ENCODE measurements around the gene KCNAB3.
A peak's percentile ranks its signal among the peaks of the same experiment; 100 is the strongest.

Gene KCNAB3

DNA sequence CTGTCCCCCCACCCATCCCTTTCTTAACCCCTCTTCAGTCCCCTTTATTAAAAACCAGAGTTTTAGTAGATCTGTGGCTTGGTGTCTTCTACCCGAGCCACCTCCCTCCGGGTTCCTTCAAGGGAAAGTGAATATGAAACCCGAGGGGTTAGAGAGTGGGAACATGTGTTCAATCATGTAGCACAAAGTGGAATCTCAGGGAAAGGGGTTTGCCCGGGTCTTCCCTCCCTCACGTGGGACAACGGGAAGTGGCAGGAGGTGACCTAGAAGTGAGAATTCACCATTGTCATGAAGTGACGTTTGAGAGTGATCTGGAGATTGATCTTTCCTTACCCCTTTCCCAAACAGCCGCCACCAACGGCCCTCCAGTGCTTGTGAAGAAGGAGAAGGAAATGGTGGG lies 18.5 kb downstream of the KCNAB3 start:
- H3K4me1 ChIP-seq (ENCODE audit: control insufficient read depth, insufficient read depth, low read depth, low read length), result peaks cover 8% of the 10 kb centered on the region
- 95% methylated on average over 5 of the region's 9 CpGs for WGBS
- H2BK15ac ChIP-seq (ENCODE audit: low read depth, poor library complexity, severe bottlenecking), result no peak overlapping the region
- H4K8ac ChIP-seq (ENCODE audit: low read length), result no peak overlapping the region
- no peak for DNase-seq
- H4K91ac ChIP-seq (ENCODE audit: low read length), result no peak overlapping the region
- H3K4me3 ChIP-seq (ENCODE audit: insufficient read depth in 1 of 2, low read depth in 1 of 2, low read length in 2 of 2), result no peak overlapping the region
- H3K36me3 ChIP-seq (ENCODE audit: control insufficient read depth in 1 of 2, insufficient read depth in 2 of 2, low read depth in 1 of 2, low read length in 2 of 2), result peaks cover 61 to 65% of the 10 kb centered on the region in 2 experiments
- no peaks in the 10 kb centered on the region for H3K9me3 ChIP-seq (ENCODE audit: control insufficient read depth, low read length)
- no peak overlapping the region for H2BK120ac ChIP-seq (ENCODE audit: low read depth, low read length)
- H3K18ac ChIP-seq (ENCODE audit: low read depth in 1 of 2, low read length in 2 of 2), result no peak overlapping the region
- H3K27ac ChIP-seq (ENCODE audit: low read length, poor library complexity, severe bottlenecking), result no peak overlapping the region
- H2BK5ac ChIP-seq (ENCODE audit: low read depth, low read length, poor library complexity, severe bottlenecking), result no peak overlapping the region
- H2AFZ ChIP-seq (ENCODE audit: low read depth, low read length), result no peak overlapping the region
- no peak overlapping the region for H3K4me2 ChIP-seq (ENCODE audit: low read length, poor library complexity, severe bottlenecking)
- H3K9ac ChIP-seq (ENCODE audit: low read length), result no peak overlapping the region
- no peak overlapping the region for H3K14ac ChIP-seq (ENCODE audit: low read length in 2 of 2)
- H3K27me3 ChIP-seq (ENCODE audit: control insufficient read depth in 1 of 2, insufficient read depth in 1 of 2, low read length in 2 of 2), result no peaks in the 10 kb centered on the region
- no peak overlapping the region for H3K23ac ChIP-seq (ENCODE audit: low read length in 2 of 2)
- H2BK12ac ChIP-seq (ENCODE audit: low read length in 2 of 2), result no peak overlapping the region
- no peak overlapping the region for H2AK5ac ChIP-seq (ENCODE audit: low read length, severe bottlenecking)
- H3K4ac ChIP-seq (ENCODE audit: low read depth in 1 of 2, low read length in 2 of 2), result no peak overlapping the region
- H3K79me1 ChIP-seq (replicated peaks; ENCODE audit: low read length, poor library complexity, severe bottlenecking), result peaks cover 6% of the 10 kb centered on the region

DNA sequence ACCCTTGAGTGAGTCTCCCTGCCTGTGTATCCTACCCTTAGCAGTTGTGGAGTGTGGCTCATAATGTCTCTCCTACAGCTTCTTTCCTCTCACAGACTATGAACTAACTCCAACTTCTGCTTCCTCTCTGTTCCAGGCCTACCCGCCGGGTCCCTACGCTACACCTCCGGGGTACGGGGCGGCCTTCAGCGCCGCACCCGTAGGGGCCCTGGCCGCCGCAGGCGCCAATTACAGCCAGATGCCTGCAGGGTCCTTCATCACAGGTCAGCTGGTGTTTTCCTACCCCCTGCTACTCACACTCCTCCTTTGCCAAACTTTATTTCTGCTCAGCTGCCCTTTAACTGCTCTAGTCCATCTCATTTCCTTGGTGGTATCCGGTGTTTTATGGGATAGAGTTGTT lies 18.9 kb downstream of the KCNAB3 start:
- no peaks in the 10 kb centered on the region for H3K27me3 ChIP-seq (ENCODE audit: control insufficient read depth in 1 of 2, insufficient read depth in 1 of 2, low read length in 2 of 2)
- peaks cover 7% of the 10 kb centered on the region for H3K79me1 ChIP-seq (replicated peaks; ENCODE audit: low read length, poor library complexity, severe bottlenecking)
- no peak overlapping the region for H4K91ac ChIP-seq (ENCODE audit: low read length)
- no peak overlapping the region for H3K4ac ChIP-seq (ENCODE audit: low read depth in 1 of 2, low read length in 2 of 2)
- no peak overlapping the region for H3K18ac ChIP-seq (ENCODE audit: low read depth in 1 of 2, low read length in 2 of 2)
- H2AFZ ChIP-seq (ENCODE audit: low read depth, low read length), result no peak overlapping the region
- no peak overlapping the region for H3K4me3 ChIP-seq (ENCODE audit: insufficient read depth in 1 of 2, low read depth in 1 of 2, low read length in 2 of 2)
- no peak overlapping the region for H3K4me2 ChIP-seq (ENCODE audit: low read length, poor library complexity, severe bottlenecking)
- peaks cover 5% of the 10 kb centered on the region for H3K4me1 ChIP-seq (ENCODE audit: control insufficient read depth, insufficient read depth, low read depth, low read length)
- no peak overlapping the region for H2BK15ac ChIP-seq (ENCODE audit: low read depth, poor library complexity, severe bottlenecking)
- H3K27ac ChIP-seq (ENCODE audit: low read length, poor library complexity, severe bottlenecking), result no peak overlapping the region
- H3K9ac ChIP-seq (ENCODE audit: low read length), result no peak overlapping the region
- H2BK120ac ChIP-seq (ENCODE audit: low read depth, low read length), result no peak overlapping the region
- DNase-seq, result no peak
- H2AK5ac ChIP-seq (ENCODE audit: low read length, severe bottlenecking), result no peak overlapping the region
- H3K14ac ChIP-seq (ENCODE audit: low read length in 2 of 2), result no peak overlapping the region
- H4K8ac ChIP-seq (ENCODE audit: low read length), result no peak overlapping the region
- no peak overlapping the region for H2BK5ac ChIP-seq (ENCODE audit: low read depth, low read length, poor library complexity, severe bottlenecking)
- no peak overlapping the region for H2BK12ac ChIP-seq (ENCODE audit: low read length in 2 of 2)
- no peaks in the 10 kb centered on the region for H3K9me3 ChIP-seq (ENCODE audit: control insufficient read depth, low read length)
- H3K36me3 ChIP-seq (ENCODE audit: control insufficient read depth in 1 of 2, insufficient read depth in 2 of 2, low read depth in 1 of 2, low read length in 2 of 2), result peaks cover 65 to 69% of the 10 kb centered on the region in 2 experiments
- 99% methylated on average over 13 of the region's 13 CpGs for WGBS
- no peak overlapping the region for H3K23ac ChIP-seq (ENCODE audit: low read length in 2 of 2)

DNA sequence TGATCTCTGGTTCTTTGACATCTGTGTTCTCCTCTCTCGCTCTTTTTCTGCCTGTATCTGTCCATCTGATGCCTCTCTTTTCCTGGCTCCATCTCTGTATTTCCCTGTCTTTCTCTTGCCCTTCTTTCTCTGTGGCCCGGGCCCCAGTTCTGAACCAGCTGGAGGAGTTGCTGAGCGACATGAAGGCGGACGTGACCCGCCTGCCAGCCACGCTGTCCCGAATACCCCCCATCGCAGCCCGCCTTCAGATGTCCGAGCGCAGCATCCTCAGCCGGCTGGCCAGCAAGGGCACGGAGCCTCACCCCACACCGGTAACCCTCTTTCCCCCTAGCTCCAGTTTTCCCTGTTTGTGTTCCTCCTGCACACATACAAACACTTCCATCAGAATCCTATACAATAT lies 19.4 kb downstream of the KCNAB3 start:
- Histone ChIP-seq H3K23ac (ENCODE audit: low read length in 2 of 2) (no peak overlapping the region), H3K4ac (ENCODE audit: low read depth in 1 of 2, low read length in 2 of 2) (no peak overlapping the region), H3K4me3 (ENCODE audit: insufficient read depth in 1 of 2, low read depth in 1 of 2, low read length in 2 of 2) (no peak overlapping the region), H4K8ac (ENCODE audit: low read length) (no peak overlapping the region), H3K18ac (ENCODE audit: low read depth in 1 of 2, low read length in 2 of 2) (no peak overlapping the region), H2BK5ac (ENCODE audit: low read depth, low read length, poor library complexity, severe bottlenecking) (no peak overlapping the region), H2AFZ (ENCODE audit: low read depth, low read length) (no peak overlapping the region), H2BK15ac (ENCODE audit: low read depth, poor library complexity, severe bottlenecking) (no peak overlapping the region), H2BK120ac (ENCODE audit: low read depth, low read length) (no peak overlapping the region), H3K79me1 (replicated peaks; ENCODE audit: low read length, poor library complexity, severe bottlenecking) (peaks cover 7% of the 10 kb centered on the region), H3K14ac (ENCODE audit: low read length in 2 of 2) (no peak overlapping the region), H3K4me2 (ENCODE audit: low read length, poor library complexity, severe bottlenecking) (no peak overlapping the region), H2AK5ac (ENCODE audit: low read length, severe bottlenecking) (no peak overlapping the region), H3K27me3 (ENCODE audit: control insufficient read depth in 1 of 2, insufficient read depth in 1 of 2, low read length in 2 of 2) (no peaks in the 10 kb centered on the region), H3K9me3 (ENCODE audit: control insufficient read depth, low read length) (no peaks in the 10 kb centered on the region), H3K4me1 (ENCODE audit: control insufficient read depth, insufficient read depth, low read depth, low read length) (peaks cover 2% of the 10 kb centered on the region), H2BK12ac (ENCODE audit: low read length in 2 of 2) (no peak overlapping the region), H3K27ac (ENCODE audit: low read length, poor library complexity, severe bottlenecking) (no peak overlapping the region), H3K36me3 (ENCODE audit: control insufficient read depth in 1 of 2, insufficient read depth in 2 of 2, low read depth in 1 of 2, low read length in 2 of 2) (peaks cover 69 to 74% of the 10 kb centered on the region in 2 experiments), H3K9ac (ENCODE audit: low read length) (no peak overlapping the region), H4K91ac (ENCODE audit: low read length) (no peak overlapping the region)
- no peak for DNase-seq
- 98% methylated on average over 15 of the region's 15 CpGs for WGBS

- H3K14ac ChIP-seq (ENCODE audit: low read length in 2 of 2), result no peak overlapping the region
- H3K36me3 ChIP-seq (ENCODE audit: control insufficient read depth in 1 of 2, insufficient read depth in 2 of 2, low read depth in 1 of 2, low read length in 2 of 2), result peaks cover 79 to 86% of the 10 kb centered on the region in 2 experiments
- no peak overlapping the region for H4K8ac ChIP-seq (ENCODE audit: low read length)
- H3K27me3 ChIP-seq (ENCODE audit: control insufficient read depth in 1 of 2, insufficient read depth in 1 of 2, low read length in 2 of 2), result no peaks in the 10 kb centered on the region
- H3K4ac ChIP-seq (ENCODE audit: low read depth in 1 of 2, low read length in 2 of 2), result no peak overlapping the region
- WGBS, result 98% methylated on average over 29 of the region's 29 CpGs
- no peaks in the 10 kb centered on the region for H3K9me3 ChIP-seq (ENCODE audit: control insufficient read depth, low read length)
- H2AFZ ChIP-seq (ENCODE audit: low read depth, low read length), result no peak overlapping the region
- H2BK15ac ChIP-seq (ENCODE audit: low read depth, poor library complexity, severe bottlenecking), result no peak overlapping the region
- no peak overlapping the region for H2BK12ac ChIP-seq (ENCODE audit: low read length in 2 of 2)
- peak overlapping the region in 1 of 2 experiments; percentile 4 for H3K4me3 ChIP-seq (ENCODE audit: insufficient read depth in 1 of 2, low read depth in 1 of 2, low read length in 2 of 2)
- no peak for DNase-seq
- no peak overlapping the region for H3K9ac ChIP-seq (ENCODE audit: low read length)
- no peak overlapping the region for H3K18ac ChIP-seq (ENCODE audit: low read depth in 1 of 2, low read length in 2 of 2)
- no peak overlapping the region for H2BK5ac ChIP-seq (ENCODE audit: low read depth, low read length, poor library complexity, severe bottlenecking)
- peaks cover 12% of the 10 kb centered on the region for H3K79me1 ChIP-seq (replicated peaks; ENCODE audit: low read length, poor library complexity, severe bottlenecking)
- no peak overlapping the region for H3K4me2 ChIP-seq (ENCODE audit: low read length, poor library complexity, severe bottlenecking)
- H2BK120ac ChIP-seq (ENCODE audit: low read depth, low read length), result no peak overlapping the region
- H3K27ac ChIP-seq (ENCODE audit: low read length, poor library complexity, severe bottlenecking), result no peak overlapping the region
- H3K4me1 ChIP-seq (ENCODE audit: control insufficient read depth, insufficient read depth, low read depth, low read length), result no peaks in the 10 kb centered on the region
- H2AK5ac ChIP-seq (ENCODE audit: low read length, severe bottlenecking), result no peak overlapping the region
- no peak overlapping the region for H4K91ac ChIP-seq (ENCODE audit: low read length)
- no peak overlapping the region for H3K23ac ChIP-seq (ENCODE audit: low read length in 2 of 2)
Measured at GRCh38 chr17:7909089-7909488, 20.6 kb downstream of the KCNAB3 start.
